NCI-H187 treated with DMSO at 0.1 percent for 48 hours (cell line): ENCODE measurements around the gene NEMP2.

ENCODE experiments used
- DNase-seq: peaks from one replicate; lab custom pipeline; 2025; lab: John Stamatoyannopoulos, UW

NEMP2 gene

GRCh38 chr2:190534310-190535120 lies at the start of gene NEMP2:
NEMP2 (minus strand) TSS chr2:190534722; CDS start chr2:190534655, 67 bp downstream.
- no peak for DNase-seq

- DNase-seq = no peak
Measured at GRCh38 chr2:190583507-190584337, 49.2 kb upstream of the NEMP2 start.

DNA sequence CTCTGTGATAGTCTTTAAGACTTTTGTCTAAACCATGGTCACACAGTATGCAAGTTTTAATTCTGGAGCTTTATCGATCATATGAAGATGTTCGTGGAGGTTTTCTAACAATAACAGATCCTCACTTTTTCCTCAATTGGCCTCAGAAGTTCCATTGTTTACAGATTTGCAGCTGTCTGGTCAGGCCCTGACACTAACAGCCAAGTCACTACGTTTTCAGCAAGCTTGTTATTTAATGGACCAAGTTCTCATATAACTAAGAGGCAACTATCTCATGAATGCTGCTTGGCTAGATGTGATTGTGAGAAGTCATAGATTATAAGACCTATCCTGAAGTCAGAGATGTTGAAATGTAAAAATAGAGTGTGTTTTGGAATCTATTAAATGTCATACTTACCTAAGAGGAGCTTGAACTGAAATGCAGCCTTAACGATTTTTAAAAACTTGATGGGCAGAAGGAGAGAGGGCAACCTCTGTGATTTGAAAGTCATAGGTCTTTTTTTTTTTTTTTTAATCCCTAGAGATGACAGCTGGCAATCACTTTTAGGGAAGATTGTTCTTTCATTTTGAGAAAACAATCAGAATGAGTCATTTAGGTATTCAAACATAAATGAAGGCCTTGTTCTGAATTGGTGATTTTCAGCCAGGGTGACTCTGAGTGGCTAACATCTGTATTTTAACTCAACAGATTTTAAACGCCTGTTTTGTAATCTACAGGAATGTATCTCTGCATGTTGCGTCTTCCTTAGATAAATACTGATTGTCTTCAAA lies 48.4 kb upstream of the NEMP2 start:
- DNase-seq = no peak

- no peak for DNase-seq
Measured at GRCh38 chr2:190582019-190582418, 47.5 kb upstream of the NEMP2 start.

GRCh38 chr2:190579915-190580846 lies 45.7 kb upstream of the NEMP2 start:
- no peak for DNase-seq

DNA sequence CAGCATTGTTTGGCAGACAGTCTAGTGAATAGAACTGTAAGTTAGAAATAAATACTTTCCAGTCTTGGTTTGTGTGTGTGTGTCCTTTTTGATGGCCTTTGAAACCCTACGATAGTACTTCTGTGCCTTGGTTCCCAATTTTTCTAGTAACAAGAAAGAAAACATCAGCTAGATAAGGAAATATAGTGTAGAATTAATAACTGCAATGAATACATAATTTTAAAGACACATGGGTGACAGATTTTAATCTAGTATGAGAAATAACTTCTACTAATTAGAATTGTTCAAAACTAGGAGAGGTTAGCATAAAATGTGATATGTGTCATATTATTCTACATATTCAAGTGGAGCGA lies 44.5 kb upstream of the NEMP2 start:
- no peak for DNase-seq

GRCh38 chr2:190578158-190579057 lies 43.9 kb upstream of the NEMP2 start:
- DNase-seq = no peak

DNA sequence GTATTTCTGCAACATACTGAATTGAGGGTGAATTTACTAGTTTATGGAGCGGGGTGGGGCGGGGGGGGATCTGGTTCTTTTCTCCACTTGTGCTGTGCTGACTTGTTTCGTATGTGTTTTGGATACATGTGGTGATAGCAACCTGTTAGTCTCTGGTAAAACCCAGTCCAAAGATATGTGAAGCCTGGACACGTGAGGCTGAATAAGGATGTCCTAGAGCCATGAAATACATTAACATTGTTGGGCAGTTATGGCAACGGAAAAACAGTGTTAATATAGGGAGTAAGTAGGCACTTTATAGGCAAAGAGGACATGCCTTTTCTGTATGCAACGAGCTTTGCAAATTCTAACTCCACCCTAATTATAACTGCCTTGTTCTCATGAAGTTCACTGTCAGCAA lies 42.1 kb upstream of the NEMP2 start:
- no peak for DNase-seq

- no peak for DNase-seq
Measured at GRCh38 chr2:190575263-190575662, 40.7 kb upstream of the NEMP2 start.

- DNase-seq = no peak
Measured at GRCh38 chr2:190574169-190574568, 39.6 kb upstream of the NEMP2 start.

GRCh38 chr2:190572246-190572645 lies 37.7 kb upstream of the NEMP2 start:
- DNase-seq = no peak

DNA sequence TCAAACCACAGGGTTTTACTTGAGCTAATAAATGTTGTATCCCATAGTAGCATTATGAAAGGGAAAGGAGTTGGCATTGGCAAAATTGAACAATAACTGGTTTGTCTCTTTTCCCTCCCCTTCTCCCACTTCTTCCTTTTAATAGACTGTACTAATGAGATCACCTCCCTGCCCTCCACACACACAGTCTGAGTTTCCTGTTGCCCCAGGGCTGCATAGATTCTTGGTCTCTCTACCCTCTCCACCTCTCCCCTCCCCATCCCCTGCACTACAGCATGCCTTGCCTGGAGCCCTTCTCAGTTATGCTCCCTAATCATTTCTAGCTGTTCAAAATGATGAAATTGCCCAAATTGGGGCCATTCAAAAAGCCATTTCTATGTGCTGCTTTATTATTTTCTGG lies 37.2 kb upstream of the NEMP2 start:
- DNase-seq = no peak

DNA sequence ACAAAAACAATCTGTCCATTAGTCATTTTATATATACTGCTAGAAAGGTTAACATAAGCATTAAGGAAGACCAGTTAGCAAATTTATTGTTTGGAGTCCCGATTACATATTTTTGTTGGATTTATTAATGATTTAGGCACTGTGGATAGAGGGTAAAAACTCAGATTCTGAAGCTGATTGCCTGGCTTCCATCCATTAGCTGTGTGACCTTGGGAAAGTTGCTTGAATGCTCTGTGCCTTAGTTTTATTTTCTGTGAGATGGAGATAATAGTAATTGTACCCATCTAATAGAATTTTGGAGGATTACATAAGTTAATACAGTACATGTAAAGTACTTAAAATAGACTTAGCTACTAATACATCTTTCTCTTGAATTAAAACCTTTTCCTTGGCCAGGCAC lies 36.3 kb upstream of the NEMP2 start:
- no peak for DNase-seq

GRCh38 chr2:190569994-190570755 lies 35.7 kb upstream of the NEMP2 start:
- no peak for DNase-seq

GRCh38 chr2:190564838-190565237 lies 30.3 kb upstream of the NEMP2 start:
- no peak for DNase-seq

GRCh38 chr2:190563646-190564045 lies 29.1 kb upstream of the NEMP2 start:
- no peak for DNase-seq

DNA sequence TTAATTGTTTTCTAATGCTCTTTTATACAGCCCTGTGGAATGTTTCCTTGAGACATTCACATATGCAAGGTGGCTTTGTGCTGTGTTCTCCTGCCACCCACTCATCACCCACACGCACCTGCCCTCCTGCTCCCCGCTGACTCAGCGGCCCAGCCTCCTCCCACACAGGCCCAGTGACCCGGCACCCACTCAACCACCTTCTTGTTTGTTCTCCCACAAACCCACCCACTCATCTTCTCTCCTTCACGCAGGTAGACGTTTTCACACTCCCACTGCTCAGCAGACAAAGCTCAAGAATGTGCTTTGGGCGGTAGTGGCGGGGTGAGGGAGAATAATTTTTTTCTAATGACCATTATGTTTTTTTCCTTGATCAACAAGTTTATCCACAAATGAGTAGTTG lies 28.6 kb upstream of the NEMP2 start:
- no peak for DNase-seq

DNA sequence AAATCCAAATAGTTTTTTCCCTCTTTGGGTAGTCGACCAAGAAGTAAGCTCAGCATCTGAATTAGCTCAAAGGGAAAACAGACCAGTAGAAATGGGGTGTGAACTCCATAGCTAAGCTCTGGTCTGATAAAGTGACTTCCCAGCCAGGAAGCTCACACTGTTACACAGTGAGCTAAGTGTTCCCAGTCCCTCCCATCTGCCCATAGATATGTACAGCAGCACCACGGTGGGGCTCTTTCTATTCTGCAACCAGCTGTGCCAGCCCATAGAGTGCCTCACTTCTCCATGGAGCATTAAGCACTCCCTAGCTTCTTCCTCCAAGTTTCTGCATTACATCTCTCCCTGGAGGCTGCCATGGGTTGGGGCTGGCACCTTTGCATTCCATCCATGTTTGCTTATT lies 27.6 kb upstream of the NEMP2 start:
- no peak for DNase-seq

DNA sequence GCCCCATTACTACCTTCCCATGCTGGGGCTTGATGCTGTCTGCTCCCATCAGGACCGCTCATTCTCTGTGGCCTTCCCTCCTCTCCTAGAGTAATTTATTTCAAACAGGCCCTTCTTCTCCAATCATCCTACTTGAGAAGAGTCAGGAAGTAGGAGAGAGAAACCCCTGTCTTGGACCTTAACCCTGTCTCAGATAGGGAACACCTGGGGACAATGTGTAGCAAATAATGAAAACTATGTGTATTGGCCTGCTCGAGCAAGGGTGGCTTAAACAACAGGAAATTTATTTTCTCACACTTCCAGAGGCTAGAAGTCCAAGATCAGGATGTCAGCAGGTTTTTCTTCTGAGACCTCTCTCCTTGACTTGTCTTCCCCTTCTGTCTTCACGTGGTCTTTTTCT lies 26.6 kb upstream of the NEMP2 start:
- DNase-seq = no peak
